PC-3 (cell line): ENCODE measurements around the gene IL1RN. TPM values are rescaled to one million over a fixed set of nuclear protein-coding genes. Genes with fewer than 3 reads are reported as not detected.

Experiments
- ATAC-seq: fragments of 200-7000 bp; cut with Tn5 transposase; 2 replicates; pipeline ENCODE4 v1.9.1; 2020; ENCODE audit warnings: mild to moderate bottlenecking, moderate library complexity
- BruUV-seq: library from RNA; stranded (reverse); fragments of 400-500 nt; replicated peaks from 2 replicates; lab custom pipeline; 2021; lab: Mats Ljungman, UMichigan
- CTCF ChIA-PET: fragments of 300-600 bp; sonication (Branson Sonifier 250); formaldehyde crosslinking; loops from one replicate; lab custom pipeline; 2022; ENCODE audit warnings: antibody characterized with exemption; lab: Charles Lee
- POLR2A ChIA-PET: fragments of 300-600 bp; sonication (Branson Sonifier 250); formaldehyde crosslinking; loops from one replicate; lab custom pipeline; 2022; ENCODE audit warnings: antibody characterized with exemption; ENCODE audit not compliant: unreplicated experiment; lab: Charles Lee
- DNase-seq: peaks from one replicate; pipeline ENCODE4 v3.0.0-alpha.2; 2015
- H2AFZ ChIP-seq: fragments of 300-600 bp; sonication (generic); 2 replicates; pipeline ENCODE4 v1.6.0; 2016; ENCODE audit warnings: antibody characterized with exemption, low read length
- H3F3A ChIP-seq: fragments of 300-600 bp; sonication (generic); one replicate; pipeline ENCODE4 v1.6.0; 2017; ENCODE audit warnings: antibody characterized with exemption, low read length, control low read depth, mild to moderate bottlenecking; ENCODE audit not compliant: unreplicated experiment
- H3K27ac ChIP-seq: fragments of 300-600 bp; sonication (generic); 2 replicates; pipeline ENCODE4 v1.5.1; 2016; ENCODE audit warnings: mild to moderate bottlenecking, low read length
- H3K27me3 ChIP-seq: fragments of 300-600 bp; sonication (generic); 2 replicates; pipeline ENCODE4 v1.6.1; 2016; ENCODE audit warnings: low read length, mixed read lengths
- H3K36me3 ChIP-seq: fragments of 300-600 bp; sonication (generic); 2 replicates; pipeline ENCODE4 v1.6.1; 2016; ENCODE audit warnings: low read depth, mixed run types, low read length, mixed read lengths
- H3K4me1 ChIP-seq: fragments of 300-600 bp; sonication (generic); 2 replicates; pipeline ENCODE4 v1.5.1; 2016; ENCODE audit warnings: low read length; ENCODE audit not compliant: insufficient read depth
- H3K4me2 ChIP-seq: fragments of 300-600 bp; sonication (generic); 2 replicates; pipeline ENCODE4 v1.6.0; 2016; ENCODE audit warnings: low read length
- H3K4me3 ChIP-seq: fragments of 300-600 bp; sonication (generic); 2 replicates; pipeline ENCODE4 v1.5.1; 2016; ENCODE audit warnings: mild to moderate bottlenecking, low read length, mixed read lengths
- H3K79me2 ChIP-seq: fragments of 300-600 bp; sonication (generic); 2 replicates; pipeline ENCODE4 v1.6.1; 2017; ENCODE audit warnings: low read length, mixed read lengths
- H3K9ac ChIP-seq: fragments of 300-600 bp; sonication (generic); 2 replicates; pipeline ENCODE4 v1.6.0; 2016; ENCODE audit warnings: mild to moderate bottlenecking, low read length
- H3K9me2 ChIP-seq: fragments of 300-600 bp; sonication (generic); replicated peaks from 2 replicates; pipeline ENCODE4 v1.6.1; 2016; ENCODE audit warnings: mixed run types, low read length, mixed read lengths
- H3K9me3 ChIP-seq: fragments of 300-600 bp; sonication (generic); 2 replicates; pipeline ENCODE4 v1.6.1; 2016; ENCODE audit warnings: low read length, mixed read lengths
- H4K20me1 ChIP-seq: fragments of 300-600 bp; sonication (generic); 2 replicates; pipeline ENCODE4 v1.6.1; 2016; ENCODE audit warnings: low read length, mixed read lengths
- EZH2 ChIP-seq: fragments of 300-600 bp; sonication (generic); IDR thresholded peaks from one replicate; pipeline ENCODE4 v1.6.1; 2017; ENCODE audit warnings: antibody characterized with exemption, mild to moderate bottlenecking, low read length; ENCODE audit not compliant: unreplicated experiment
- EZH2phosphoT487 ChIP-seq: fragments of 300-600 bp; sonication (generic); IDR thresholded peaks from 2 replicates; pipeline ENCODE4 v1.6.1; 2018; ENCODE audit warnings: mild to moderate bottlenecking, antibody characterized with exemption, low read length, borderline replicate concordance
- intact Hi-C: fragments of 100-400 bp; cut with micrococcal nuclease; formaldehyde crosslinking; loops from 2 replicates; pipeline ENCODE4 v1.9.0; 2023
- total RNA-seq: library from RNA; depleted of rRNA; stranded (reverse); fragments of >200 nt; gene quantifications from 2 replicates; pipeline ENCODE4 v1.2.3, GENCODE V29; 2014
- TF ChIP-seq, protein P1 (sequence below): fragments of 300-600 bp; sonication (generic); conservative IDR thresholded peaks from 2 replicates; pipeline ENCODE4 v1.5.1; 2017; ENCODE audit warnings: antibody characterized with exemption, low read depth, mild to moderate bottlenecking, low read length

The IL1RN gene
- total RNA-seq, 1 experiment from 2014 or later = 1.3 TPM

DNA sequence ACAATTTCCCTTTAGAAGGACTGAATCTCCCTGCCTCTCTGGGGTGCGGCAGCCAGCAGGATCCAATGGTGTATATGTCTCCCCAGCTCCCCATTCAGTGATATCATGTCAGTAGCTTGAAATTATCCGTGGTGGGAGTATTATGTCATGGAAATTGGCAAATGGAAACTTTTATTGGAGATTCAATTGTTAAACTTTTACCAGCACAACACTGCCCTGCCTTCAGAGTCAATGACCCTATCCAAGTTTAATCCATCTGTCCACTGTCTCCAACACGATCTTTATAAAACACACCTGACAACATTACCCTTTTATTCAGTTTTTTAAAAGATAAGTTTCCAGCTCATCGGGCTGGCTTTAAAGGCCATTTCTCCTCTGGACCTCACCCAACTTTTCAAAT, 5.0 kb upstream of the IL1RN start:
- no peaks in the 10 kb centered on the region for H3K79me2 ChIP-seq
- ATAC-seq (no peak), DNase-seq (no peak)
- H3K36me3 ChIP-seq = no peaks in the 10 kb centered on the region
- H3K4me2 ChIP-seq = no peak overlapping the region
- BruUV-seq = no TSS peak
- H3K4me1 ChIP-seq = peaks cover 27% of the 10 kb centered on the region
- H3K9me2 ChIP-seq = no peaks in the 10 kb centered on the region
- ChIA-PET CTCF (no interaction called here), POLR2A (interaction anchor here (0.7 kb wide), 1 partner anchor 113 kb away, joined by 3 read pairs; no protein-coding TSS in a partner anchor)
- no peak overlapping the region for H2AFZ ChIP-seq
- no peak overlapping the region for H3K9ac ChIP-seq
- H3K27me3 ChIP-seq = no peaks in the 10 kb centered on the region
- H3F3A ChIP-seq = no peaks in the 10 kb centered on the region
- H4K20me1 ChIP-seq = no peaks in the 10 kb centered on the region
- TF ChIP-seq, protein P1, sequence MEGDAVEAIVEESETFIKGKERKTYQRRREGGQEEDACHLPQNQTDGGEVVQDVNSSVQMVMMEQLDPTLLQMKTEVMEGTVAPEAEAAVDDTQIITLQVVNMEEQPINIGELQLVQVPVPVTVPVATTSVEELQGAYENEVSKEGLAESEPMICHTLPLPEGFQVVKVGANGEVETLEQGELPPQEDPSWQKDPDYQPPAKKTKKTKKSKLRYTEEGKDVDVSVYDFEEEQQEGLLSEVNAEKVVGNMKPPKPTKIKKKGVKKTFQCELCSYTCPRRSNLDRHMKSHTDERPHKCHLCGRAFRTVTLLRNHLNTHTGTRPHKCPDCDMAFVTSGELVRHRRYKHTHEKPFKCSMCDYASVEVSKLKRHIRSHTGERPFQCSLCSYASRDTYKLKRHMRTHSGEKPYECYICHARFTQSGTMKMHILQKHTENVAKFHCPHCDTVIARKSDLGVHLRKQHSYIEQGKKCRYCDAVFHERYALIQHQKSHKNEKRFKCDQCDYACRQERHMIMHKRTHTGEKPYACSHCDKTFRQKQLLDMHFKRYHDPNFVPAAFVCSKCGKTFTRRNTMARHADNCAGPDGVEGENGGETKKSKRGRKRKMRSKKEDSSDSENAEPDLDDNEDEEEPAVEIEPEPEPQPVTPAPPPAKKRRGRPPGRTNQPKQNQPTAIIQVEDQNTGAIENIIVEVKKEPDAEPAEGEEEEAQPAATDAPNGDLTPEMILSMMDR = no peak
- intact Hi-C loops = no loop called here
- H3K9me3 ChIP-seq = no peaks in the 10 kb centered on the region
- H3K4me3 ChIP-seq = no peak overlapping the region
- no peak overlapping the region for H3K27ac ChIP-seq

DNA sequence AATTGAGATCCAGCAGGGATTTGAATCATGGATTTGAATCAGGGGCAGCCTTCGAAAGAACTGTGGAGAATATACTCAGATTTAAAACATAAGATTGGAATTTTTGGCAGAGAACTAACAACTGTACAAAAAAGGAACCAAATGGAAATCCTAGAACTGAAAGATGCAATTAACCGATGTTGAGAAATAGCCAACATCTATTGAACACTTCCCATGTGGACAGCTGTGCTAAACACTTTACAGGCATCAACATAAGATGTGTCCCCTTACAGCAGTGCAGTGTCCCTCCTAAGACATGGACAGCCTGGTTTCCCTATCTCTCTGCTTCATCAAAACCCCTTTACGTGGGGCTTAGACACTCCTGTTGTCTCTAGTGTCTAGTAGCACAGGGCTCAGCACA, 3.7 kb upstream of the IL1RN start:
- no peak overlapping the region for H3K27ac ChIP-seq
- no peak overlapping the region for H3K4me2 ChIP-seq
- no TSS peak for BruUV-seq
- intact Hi-C loops = no loop called here
- POLR2A ChIA-PET = no interaction called here
- no peak for ATAC-seq
- H3K27me3 ChIP-seq = no peaks in the 10 kb centered on the region
- DNase-seq = no peak
- no peak overlapping the region for H3K9ac ChIP-seq
- no peaks in the 10 kb centered on the region for H3K36me3 ChIP-seq
- H4K20me1 ChIP-seq = no peaks in the 10 kb centered on the region
- no peaks in the 10 kb centered on the region for H3K79me2 ChIP-seq
- H3F3A ChIP-seq = no peaks in the 10 kb centered on the region
- H3K9me3 ChIP-seq = no peaks in the 10 kb centered on the region
- CTCF ChIA-PET = no interaction called here
- peaks cover 16% of the 10 kb centered on the region for H3K4me1 ChIP-seq
- TF ChIP-seq EZH2phosphoT487 (no peak), EZH2 (no peak)
- TF ChIP-seq, protein P1 = no peak
- no peaks in the 10 kb centered on the region for H3K9me2 ChIP-seq
- no peak overlapping the region for H2AFZ ChIP-seq
- no peak overlapping the region for H3K4me3 ChIP-seq

DNA sequence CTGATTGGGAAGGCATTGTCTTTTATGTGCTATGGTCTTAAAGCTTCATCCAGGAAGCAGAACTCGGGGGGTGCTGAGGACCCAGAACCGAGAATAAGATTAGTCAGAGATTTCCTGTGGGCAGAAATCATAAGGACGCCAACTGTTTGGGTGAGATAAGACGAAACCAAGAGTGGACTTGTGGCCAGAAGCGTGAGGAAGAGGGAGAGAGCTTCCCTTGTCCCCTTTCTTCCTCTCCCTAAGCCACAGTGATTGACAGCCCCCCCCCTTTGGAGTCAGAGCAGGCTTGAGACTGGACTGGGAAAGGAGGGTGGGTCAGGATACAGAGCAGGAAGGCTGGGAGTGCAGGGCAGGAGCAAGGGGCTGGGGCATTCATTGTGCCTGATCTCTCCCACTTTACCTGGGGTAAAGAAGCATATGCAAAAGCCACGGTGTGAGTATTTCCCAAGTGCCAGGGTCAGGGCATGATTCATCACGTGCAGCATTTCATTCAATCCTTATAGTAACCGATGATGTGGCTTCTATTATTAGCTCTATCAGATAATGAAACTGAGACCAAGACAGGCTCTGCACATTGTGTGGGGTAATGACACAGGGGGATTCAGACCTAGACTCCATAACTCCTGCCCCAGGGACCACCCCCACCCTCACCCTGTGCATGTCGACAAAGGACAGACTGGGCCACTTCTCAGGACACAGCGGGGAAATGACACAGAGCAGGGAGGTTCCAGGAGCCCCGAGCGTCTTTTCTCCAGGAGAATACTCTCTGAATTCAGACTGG, 3.0 kb upstream of the IL1RN start:
- DNase-seq (peak; percentile 42), ATAC-seq (0 out of 2 replicates have a peak, but pooled peaks have one; percentile 18)
- Histone ChIP-seq H3K9me2 (no peaks in the 10 kb centered on the region), H3K79me2 (no peaks in the 10 kb centered on the region), H3F3A (no peaks in the 10 kb centered on the region), H2AFZ (no peak overlapping the region), H4K20me1 (no peaks in the 10 kb centered on the region), H3K9me3 (no peaks in the 10 kb centered on the region), H3K4me3 (no peak overlapping the region), H3K4me2 (no peak overlapping the region), H3K4me1 (peaks cover 15% of the 10 kb centered on the region), H3K9ac (no peak overlapping the region), H3K27ac (peak overlapping the region; percentile 16), H3K27me3 (no peaks in the 10 kb centered on the region), H3K36me3 (no peaks in the 10 kb centered on the region)
- intact Hi-C loops = no loop called here
- POLR2A ChIA-PET = no interaction called here
- TF ChIP-seq EZH2 = no peak
- CTCF ChIA-PET = no interaction called here
- BruUV-seq = no TSS peak
